Measurements from ENCODE around the gene FGFR2.
"Not testable (repeated sequence)": the region's sequence is repeated elsewhere in the genome, so short reads cannot be mapped to it uniquely, and the experiment has no call there.

The FGFR2 gene

GRCh38 chr10:121520526-121520925 lies 77.7 kb downstream of the FGFR2 start:
- DNase-seq = not testable (repeated sequence)

DNA sequence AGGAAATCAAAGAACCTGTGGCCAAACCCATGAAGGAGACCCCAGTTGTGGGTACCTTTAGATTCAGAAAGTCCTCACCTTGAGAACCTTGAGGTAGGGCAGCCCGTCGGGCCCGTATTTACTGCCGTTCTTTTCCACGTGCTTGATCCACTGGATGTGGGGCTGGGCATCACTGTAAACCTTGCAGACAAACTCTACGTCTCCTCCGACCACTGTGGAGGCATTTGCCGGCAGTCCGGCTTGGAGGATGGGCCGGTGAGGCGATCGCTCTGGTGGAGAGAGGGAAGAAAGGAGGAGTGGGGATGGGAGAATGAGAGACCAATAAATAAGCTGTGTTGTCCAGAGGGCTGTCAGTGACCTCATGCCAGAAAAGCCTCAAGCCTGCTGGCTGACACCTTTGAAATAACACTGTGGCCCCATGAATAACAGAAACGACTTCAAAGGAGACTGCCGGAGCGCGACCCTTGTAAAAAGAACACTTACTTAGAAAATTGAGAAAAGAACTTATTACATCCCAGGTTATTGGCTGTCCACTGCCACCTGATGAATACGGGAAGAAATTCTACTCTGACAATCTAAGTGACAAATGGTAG lies 78.2 kb downstream of the FGFR2 start:
- no peak for DNase-seq

DNA sequence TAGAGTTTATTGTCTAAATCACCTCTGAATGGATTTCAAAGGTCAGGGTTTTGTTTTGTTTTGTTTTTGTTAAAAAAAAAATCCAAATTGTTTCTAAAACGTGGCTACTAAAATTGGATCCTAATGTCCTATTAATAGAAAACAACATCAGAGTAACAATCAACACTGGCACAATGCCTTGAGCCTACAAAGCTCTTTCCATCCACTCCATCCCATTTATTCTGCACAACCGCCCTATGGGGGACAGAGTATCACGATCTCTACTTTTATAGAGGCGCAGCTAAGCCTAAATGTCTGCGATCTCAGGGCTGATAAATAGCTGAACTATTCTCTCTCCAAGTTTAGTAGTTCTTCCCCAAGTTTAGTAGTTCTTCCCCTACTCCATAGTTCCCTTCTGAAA lies 78.8 kb downstream of the FGFR2 start:
- DNase-seq = no peak

DNA sequence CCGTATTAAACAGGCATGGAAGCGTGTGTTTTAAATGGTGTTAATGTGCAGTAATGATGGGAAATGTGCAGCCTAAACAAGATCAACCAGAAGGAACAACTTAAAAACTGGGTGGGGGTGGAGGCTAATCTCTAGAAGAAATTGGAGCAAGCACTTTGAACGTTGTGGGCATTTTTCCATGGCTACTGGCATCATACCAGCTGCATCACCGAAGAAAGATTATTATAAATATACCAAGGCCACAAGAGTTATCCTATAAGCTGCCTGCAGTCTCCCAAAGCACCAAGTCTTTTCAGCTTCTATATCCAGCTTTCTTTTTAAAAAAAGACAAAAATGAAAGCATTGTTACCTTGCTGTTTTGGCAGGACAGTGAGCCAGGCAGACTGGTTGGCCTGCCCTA lies 79.9 kb downstream of the FGFR2 start:
- no peak for DNase-seq

DNA sequence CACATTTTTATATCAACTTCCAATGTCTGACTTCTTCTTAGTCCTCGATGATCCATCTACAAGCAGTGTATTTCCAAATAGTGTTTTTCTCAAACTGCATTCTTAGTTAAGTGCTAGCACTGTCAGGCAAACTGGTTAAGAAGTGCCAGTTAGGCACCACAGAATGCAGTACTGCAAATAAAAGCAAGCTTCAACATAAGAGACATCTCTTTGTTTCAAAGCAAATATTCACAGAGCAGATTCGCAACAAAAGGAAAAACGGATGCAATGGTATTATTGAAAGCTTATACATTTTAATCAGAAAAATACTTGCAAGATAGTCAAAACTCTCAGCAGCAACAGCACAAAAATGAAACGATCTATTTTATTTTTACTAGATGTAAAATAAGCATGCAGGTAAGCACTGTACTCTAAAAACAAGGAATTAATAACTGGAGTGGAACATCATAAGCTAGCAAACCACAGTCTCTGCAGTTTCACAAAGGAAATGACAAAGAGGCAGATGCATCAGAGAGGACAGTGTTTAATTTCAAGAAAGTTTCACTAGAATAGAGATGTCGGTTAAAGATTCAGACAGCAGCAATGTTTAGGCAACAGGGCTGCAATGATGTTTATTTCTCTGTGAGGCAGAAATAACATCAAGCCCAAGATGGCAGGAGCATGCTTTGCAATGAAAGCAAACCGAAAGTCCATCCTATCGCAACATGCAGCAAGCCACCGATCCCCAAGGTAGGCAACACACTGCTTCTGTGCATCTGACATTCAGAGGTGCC lies 82.0 kb downstream of the FGFR2 start:
- no peak for DNase-seq

DNA sequence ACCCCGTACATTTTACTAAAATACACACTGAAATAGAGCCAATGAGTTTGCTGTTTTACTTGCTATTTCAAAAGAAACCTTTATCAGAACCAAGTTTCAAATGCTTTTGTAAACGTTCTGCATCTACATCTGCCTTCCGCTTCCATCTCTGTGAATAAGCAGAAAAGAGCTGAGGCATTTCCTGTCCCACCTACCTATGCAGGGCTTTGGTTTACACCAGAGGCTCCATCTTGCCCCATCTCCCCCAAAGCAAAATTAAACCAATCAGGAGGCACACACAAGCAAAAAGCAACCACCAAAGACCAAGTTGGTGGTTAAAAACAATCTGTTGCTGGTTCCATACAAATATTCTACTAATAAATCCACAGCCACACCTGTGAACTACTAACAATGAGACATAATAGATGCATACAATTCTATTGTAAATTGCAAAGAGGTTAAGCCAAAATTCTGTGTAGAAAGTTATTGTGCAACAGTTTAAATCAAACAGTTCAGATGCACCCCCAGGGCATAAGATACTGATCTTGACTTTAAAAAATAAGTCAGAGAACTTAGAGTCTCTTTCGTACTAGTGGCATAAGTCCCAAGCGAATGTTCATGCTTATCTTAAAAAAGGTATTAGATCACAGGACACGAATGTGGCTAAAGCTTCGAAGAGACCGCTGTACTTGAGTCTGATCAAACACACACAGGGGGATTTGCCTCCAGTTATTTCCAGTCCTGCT lies 83.9 kb downstream of the FGFR2 start:
- DNase-seq = no peak

- DNase-seq = no peak
Measured at GRCh38 chr10:121511943-121512342, 86.3 kb downstream of the FGFR2 start.

DNA sequence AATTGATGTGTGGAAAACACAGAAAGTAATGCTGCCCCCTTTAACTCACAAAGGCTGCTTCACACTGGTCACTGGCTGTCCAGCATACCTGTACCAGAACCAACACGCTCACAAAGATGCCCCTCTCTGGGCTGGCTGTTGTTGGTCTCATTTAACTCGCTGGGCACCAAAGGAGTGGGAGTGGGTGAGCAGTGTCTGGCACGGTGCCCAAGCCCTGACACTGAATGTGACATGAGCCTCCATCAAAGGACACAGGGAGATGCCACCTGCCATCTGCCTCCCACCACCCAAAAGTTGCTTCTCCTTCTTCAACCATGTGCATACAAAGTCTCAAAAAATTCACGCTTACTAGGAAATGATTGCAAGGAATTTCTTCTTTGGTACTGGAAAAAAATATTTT lies 86.8 kb downstream of the FGFR2 start:
- DNase-seq = no peak

DNA sequence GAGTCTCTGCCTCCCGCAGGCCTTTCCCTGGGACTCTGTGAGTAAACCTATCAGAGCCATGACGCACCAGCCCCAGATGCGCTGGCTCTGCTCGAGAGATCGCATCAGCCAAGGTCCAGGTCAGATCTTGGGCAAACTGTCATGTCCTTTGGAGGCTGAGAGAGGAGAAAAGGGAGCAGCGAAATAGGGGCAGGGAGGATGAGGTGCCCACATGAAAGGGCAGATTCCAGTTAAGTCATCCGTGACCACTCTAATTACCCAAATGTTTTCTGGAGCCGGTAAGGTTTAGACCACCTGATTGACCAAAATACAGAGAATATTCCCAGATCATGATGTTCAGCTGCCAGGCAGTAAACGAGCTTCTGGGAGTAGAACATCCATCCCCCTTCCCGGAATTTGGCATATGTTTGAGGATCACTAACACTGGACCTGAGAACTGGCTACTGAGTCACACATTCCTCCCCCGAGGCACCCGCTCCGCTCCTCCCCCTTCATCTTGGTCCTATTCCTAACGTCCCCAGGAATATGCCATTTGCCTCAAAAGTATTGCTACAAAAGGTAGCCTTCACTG lies 88.0 kb downstream of the FGFR2 start:
- no peak for DNase-seq

GRCh38 chr10:121509796-121510195 lies 88.4 kb downstream of the FGFR2 start:
- no peak for DNase-seq

GRCh38 chr10:121509112-121509511 lies 89.1 kb downstream of the FGFR2 start:
- DNase-seq = no peak

- no peak for DNase-seq
Measured at GRCh38 chr10:121503587-121504051, 94.6 kb downstream of the FGFR2 start.

- DNase-seq = no peak
Measured at GRCh38 chr10:121501796-121502195, 96.4 kb downstream of the FGFR2 start.

DNA sequence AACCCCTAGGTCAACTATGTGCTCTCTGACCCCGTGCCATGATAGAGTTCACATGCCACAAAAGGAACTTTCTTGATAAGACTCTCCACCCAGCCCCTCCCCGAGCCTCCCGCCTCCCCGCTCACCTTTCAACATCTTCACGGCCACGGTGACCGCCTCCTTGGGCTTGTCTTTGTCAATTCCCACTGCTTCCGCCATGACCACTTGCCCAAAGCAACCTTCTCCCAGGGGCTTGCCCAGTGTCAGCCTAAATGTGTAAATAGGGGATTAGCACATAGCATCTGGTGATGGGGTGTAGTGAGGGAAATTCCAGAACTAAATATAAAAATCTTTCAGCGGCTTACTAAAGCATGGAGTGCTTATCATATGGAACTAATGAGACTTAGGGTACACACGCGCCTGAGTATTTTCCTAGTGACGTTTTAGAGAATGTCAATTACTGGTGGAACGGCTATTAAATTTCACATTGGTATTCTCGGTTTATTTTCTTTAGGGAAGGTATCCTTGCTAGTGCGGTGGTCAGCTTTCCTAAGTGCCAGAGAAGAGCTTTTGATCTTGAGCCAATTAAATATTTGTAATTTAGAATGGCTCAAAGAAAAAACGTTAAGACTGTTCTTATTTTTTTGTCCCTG lies 97.4 kb downstream of the FGFR2 start:
- DNase-seq = no peak

- DNase-seq = no peak
Measured at GRCh38 chr10:121497513-121498470, 100.5 kb downstream of the FGFR2 start.

DNA sequence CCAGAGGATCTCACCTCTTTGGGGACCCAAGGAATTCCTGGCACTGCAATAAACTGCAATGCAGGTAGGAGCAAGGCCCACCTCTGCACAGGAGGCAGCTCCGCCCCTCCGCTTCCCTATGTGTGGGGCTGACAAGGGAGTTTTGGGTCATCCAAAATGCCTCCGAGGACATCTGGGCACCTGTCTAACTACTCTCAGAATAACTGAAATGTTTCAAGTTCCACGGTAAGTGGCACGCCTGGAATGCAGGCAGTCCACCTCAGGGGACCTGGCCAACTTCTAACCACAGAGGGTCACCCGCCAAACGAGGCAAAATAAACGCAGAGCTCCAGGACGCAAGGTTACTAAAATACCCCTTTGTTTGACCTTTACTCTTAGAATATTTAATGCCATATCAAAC lies 102.5 kb downstream of the FGFR2 start:
- no peak for DNase-seq

- no peak for DNase-seq
Measured at GRCh38 chr10:121494296-121494695, 103.9 kb downstream of the FGFR2 start.

GRCh38 chr10:121493521-121493920 lies 104.7 kb downstream of the FGFR2 start:
- no peak for DNase-seq

DNA sequence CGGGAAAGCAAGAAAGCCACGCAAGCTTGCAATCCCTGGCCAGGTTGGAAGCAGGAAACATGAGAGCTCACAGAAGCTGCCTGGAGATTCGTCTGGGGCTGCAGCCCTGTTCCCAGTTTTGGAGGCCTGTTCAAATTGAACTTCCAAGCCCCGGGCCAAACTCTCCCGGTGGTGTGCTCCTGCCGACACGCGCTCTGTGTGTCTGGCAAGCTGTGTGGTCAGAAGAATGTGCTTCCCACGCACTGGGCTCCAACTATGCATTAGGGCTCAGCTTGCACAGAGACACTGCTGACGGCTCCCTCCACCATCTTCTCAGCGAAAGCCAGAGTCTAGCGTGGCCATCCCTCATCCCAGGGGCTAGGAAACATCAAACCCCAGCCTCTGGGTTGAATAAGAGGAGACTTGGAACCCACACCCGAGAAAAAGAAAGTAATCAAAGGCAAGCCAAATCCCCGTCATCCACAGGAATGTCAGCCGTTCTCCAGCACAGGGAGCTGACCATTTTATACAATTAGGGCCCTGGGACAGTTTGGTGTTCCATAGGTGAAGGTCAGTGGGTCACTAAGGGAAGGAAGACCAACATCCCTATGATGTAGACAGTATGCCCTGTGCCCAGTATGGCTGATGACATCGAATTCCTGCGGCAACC lies 107.2 kb downstream of the FGFR2 start:
- no peak for DNase-seq

DNA sequence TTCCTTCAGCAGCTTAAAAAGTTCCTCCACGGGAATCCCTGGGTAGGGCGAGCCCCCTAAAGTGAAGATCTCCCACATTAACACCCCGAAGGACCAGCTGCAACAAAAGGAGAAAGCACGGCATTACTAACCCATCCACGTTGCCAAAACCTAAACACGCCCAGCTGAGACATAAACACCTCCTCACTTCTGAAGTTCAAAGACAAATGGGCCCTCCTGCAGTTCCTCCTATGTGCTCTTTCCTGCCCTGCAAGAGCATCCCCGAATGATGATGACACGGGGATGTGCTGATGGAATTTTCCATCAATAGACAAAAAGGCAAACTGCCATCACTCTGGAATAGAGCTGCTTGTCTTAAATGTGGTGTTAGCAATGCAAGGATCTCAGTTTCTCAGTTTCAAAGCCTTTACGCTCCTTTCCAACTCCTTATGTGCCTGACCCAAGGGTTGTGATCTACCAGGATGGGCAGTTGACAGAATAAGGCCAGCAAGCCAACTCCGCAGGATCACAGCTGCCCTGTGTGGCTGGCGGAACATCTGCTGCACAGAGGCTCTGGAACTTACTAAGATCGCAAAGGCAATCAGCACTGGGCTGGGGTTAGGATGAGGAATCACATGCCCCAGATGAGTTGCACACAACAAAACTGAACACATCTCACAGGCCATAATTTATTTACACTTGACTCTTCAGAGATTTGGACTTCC lies 112.7 kb downstream of the FGFR2 start:
- DNase-seq = no peak

DNA sequence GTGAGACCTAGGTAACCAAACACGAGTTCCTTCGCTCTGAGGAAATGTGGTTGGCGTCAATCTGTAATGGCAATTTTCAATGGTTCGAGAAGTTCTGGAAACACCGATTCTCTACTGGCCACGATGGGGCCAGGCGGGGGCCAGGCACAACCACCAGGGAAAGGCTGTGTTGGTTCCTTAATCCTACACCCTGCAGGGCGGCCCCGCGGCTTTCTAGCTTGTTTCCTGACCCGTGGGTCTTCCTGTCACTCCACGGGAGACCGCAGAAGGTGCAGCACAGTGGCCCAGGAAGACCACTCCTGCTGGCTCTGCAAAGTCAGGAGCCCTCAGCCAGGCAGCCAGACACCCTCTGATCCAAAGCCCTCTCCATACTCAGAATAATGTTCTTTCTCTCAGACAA lies 113.4 kb downstream of the FGFR2 start:
- DNase-seq = no peak
